IPS-15b (cell line): ENCODE results near the gene EDRF1.

Experiments
- H3K27me3 ChIP-seq: one replicate; pipeline ENCODE4 v1.6.1; 2013; ENCODE audit warnings: low read length; ENCODE audit not compliant: control insufficient read depth, insufficient read depth
- H3K36me3 ChIP-seq: one replicate; pipeline ENCODE4 v1.6.1; 2013; ENCODE audit warnings: low read length; ENCODE audit not compliant: control insufficient read depth, insufficient read depth
- H3K4me1 ChIP-seq: one replicate; pipeline ENCODE4 v1.6.1; 2013; ENCODE audit warnings: mild to moderate bottlenecking, low read length; ENCODE audit not compliant: control insufficient read depth, insufficient read depth
- H3K4me3 ChIP-seq: one replicate; pipeline ENCODE4 v1.5.1; 2013; ENCODE audit warnings: low read depth, low read length
- H3K9ac ChIP-seq: one replicate; pipeline ENCODE4 v1.6.1; 2013; ENCODE audit warnings: low read depth, mild to moderate bottlenecking, low read length
- H3K9me3 ChIP-seq: one replicate; pipeline ENCODE4 v1.6.1; 2013; ENCODE audit warnings: mild to moderate bottlenecking, low read length; ENCODE audit not compliant: control insufficient read depth, insufficient read depth

The EDRF1 gene

DNA sequence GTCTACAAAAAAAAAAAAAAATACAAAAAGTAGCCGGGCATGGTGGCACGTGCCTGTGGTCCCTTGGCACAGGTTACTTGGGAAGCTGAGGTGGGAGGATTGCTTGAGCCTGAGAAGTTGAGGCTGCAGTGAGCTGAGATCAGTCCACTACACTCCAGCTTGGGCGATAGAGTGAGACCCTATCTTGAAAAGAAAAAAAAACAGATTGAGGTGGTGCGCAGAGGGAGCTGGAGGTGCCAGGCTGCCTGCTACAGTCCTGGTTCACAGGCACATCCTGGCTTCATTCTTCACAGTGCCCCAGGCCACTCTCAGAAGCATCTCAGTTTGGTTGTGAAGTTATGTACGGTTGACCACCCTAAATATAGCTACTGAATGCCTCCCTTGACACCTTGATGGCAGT lies 51.3 kb downstream of the EDRF1 start:
- no peaks in the 10 kb centered on the region for H3K9me3 ChIP-seq
- H3K9ac ChIP-seq: no peak overlapping the region
- H3K4me1 ChIP-seq: no peaks in the 10 kb centered on the region
- no peaks in the 10 kb centered on the region for H3K36me3 ChIP-seq
- no peaks in the 10 kb centered on the region for H3K27me3 ChIP-seq
- H3K4me3 ChIP-seq: no peak overlapping the region

- no peak overlapping the region for H3K9ac ChIP-seq
- H3K27me3 ChIP-seq: no peaks in the 10 kb centered on the region
- no peaks in the 10 kb centered on the region for H3K4me1 ChIP-seq
- no peaks in the 10 kb centered on the region for H3K36me3 ChIP-seq
- H3K4me3 ChIP-seq: no peak overlapping the region
- H3K9me3 ChIP-seq: no peaks in the 10 kb centered on the region
Measured at GRCh38 chr10:125772112-125772863, 52.8 kb downstream of the EDRF1 start.

GRCh38 chr10:125772864-125773180 lies 53.3 kb downstream of the EDRF1 start:
- H3K4me3 ChIP-seq: no peak overlapping the region
- no peaks in the 10 kb centered on the region for H3K4me1 ChIP-seq
- no peaks in the 10 kb centered on the region for H3K27me3 ChIP-seq
- no peaks in the 10 kb centered on the region for H3K36me3 ChIP-seq
- H3K9me3 ChIP-seq: no peaks in the 10 kb centered on the region
- H3K9ac ChIP-seq: no peak overlapping the region

DNA sequence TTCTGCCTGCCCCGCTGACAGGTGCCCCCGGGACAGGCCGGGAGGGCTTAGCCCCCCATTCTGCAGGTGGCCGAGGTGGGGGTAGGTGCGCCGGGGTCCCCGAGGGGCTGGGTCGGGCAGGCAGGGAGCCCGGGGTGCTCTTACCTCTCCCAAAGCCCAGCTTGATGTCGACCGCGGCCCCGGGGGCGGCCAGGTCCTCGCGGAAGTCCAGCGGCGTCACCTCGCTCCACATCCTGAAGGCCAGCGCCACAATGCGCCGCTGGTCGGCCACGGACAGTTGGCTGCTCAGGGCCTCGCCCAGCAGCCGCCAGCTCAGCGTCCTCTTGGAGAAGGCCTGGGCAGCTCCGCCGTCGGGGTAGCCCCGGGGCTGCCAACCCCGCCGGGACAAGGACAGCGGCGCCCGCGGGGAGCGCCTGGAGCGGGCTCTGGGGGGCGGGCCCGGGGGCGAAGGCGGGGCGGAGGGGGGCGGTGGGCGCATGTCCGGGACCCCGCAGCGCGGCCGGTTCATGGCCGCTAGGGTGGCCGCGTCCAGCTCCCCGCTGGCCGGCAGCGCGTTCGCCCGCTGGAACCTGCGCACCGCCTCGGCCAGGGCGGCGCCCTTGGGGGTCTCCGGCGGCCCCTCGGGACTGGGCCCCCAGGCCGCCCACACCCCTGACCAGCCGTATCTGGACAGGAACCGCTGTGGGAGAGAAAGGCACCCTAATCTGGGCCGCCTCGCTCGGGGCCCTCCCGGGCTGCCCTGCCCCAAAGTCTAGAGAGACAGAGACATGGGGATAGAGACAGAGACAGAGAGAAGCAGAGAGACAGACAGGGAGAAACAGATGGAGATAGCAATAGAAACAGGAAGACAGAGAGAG lies 54.4 kb downstream of the EDRF1 start:
- Histone ChIP-seq H3K9ac (no peak overlapping the region), H3K4me1 (no peaks in the 10 kb centered on the region), H3K27me3 (no peaks in the 10 kb centered on the region), H3K4me3 (no peak overlapping the region), H3K36me3 (no peaks in the 10 kb centered on the region), H3K9me3 (no peaks in the 10 kb centered on the region)

GRCh38 chr10:125774581-125775191 lies 55.2 kb downstream of the EDRF1 start:
- H3K4me3 ChIP-seq: no peak overlapping the region

GRCh38 chr10:125775491-125776106 lies 56.1 kb downstream of the EDRF1 start, which contains the start of gene MMP21:
MMP21 (minus strand) TSS chr10:125775821; CDS start chr10:125775821, 0 bp downstream.
- Histone ChIP-seq H3K27me3 (no peaks in the 10 kb centered on the region), H3K9ac (no peak within 1 kb of the TSS), H3K36me3 (no peaks in the 10 kb centered on the region), H3K4me3 (no peak within 1 kb of the TSS), H3K9me3 (no peaks in the 10 kb centered on the region), H3K4me1 (no peaks in the 10 kb centered on the region)

More at GRCh38 chr10:125774581-125775191, 55.2 kb downstream of the EDRF1 start:
- Histone ChIP-seq H3K27me3 (no peaks in the 10 kb centered on the region), H3K9ac (no peak overlapping the region), H3K36me3 (no peaks in the 10 kb centered on the region), H3K4me1 (no peaks in the 10 kb centered on the region), H3K9me3 (no peaks in the 10 kb centered on the region)

DNA sequence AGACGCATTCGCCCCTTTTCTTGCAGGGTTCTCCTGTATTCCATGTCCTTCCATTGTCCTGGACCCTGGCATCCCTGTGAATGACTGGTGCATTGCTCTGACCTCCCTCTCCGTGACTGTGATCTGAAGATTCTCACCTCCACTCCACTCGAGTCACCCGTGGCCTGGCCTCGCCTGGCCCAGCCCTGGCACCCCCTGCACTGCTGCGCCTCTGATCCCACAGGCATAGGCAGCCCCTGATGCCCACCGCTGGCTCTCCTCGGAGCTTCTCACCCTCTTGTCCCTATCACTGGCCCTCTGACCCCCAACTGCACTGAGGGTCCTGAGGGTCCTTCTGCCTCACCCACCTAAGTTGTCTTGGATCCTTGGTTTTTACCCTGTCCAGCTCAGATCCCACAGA lies 58.3 kb downstream of the EDRF1 start:
- Histone ChIP-seq H3K9me3 (no peaks in the 10 kb centered on the region), H3K9ac (no peak overlapping the region), H3K27me3 (no peaks in the 10 kb centered on the region), H3K36me3 (no peaks in the 10 kb centered on the region), H3K4me1 (no peaks in the 10 kb centered on the region), H3K4me3 (no peak overlapping the region)

DNA sequence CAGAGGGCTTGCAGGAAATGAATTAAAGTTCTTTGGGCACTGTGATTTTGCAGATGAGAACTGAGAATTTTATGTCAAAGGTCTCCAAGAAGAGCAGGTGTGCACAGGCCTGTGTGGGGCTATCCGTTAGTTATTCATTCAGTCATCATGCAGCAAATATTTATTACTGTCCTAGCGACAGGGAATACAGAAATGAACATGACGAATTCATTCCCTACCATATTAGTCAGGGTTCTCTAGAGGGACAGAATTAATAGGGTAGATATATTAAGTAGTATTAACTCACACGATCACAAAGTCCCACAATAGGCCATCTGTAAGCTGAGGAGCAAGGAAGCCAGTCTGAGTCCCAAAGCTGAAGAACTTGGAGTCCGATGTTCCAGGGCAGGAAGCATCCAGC lies 59.0 kb downstream of the EDRF1 start:
- Histone ChIP-seq H3K36me3 (no peaks in the 10 kb centered on the region), H3K4me3 (no peak overlapping the region), H3K4me1 (no peaks in the 10 kb centered on the region), H3K9me3 (no peaks in the 10 kb centered on the region), H3K27me3 (no peaks in the 10 kb centered on the region), H3K9ac (no peak overlapping the region)

DNA sequence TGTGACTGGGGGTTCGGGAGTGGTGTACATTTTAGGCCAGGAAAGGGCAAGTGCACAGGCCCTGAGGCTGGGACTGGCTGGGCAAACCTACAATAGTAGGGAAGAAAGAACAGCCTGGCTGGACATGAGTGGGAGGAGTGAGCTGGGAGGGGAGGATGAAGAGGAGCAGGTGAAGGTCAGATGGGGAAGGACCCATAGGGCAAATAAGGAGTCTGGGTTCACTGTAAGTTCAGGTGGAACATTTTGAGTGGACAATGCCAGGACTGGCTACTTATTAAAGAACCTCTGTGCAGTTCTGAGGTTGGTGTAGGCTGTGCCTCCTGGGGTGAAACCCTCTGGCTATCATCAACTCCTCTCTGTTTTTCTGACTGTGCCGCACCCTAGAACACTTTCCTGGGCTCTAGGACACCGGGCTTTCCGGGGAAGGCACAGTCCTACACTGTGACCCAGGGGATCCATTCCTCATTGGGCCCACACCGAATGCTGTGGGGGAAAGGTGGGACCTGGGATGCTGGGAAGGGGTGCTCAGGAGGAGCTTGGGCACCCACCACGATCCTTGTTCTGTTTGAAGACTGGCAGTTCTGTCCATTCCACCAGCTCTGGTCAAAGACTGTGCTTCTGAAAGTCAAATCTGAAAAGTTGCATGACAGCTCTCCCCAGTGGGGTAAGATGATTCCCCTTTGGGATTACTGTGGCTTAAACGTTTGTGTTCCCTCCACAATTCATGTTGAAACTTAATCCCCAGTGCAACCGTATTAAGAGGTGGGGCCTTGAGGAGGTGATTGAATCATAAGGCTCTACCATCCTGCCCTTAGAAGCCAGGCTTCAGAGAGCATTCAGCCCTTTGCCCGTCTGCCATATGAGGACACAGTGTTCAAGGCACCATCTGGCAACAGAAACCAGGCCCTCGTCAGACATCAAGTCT lies 60.2 kb downstream of the EDRF1 start:
- no peak overlapping the region for H3K4me3 ChIP-seq
- H3K4me1 ChIP-seq: no peaks in the 10 kb centered on the region
- H3K27me3 ChIP-seq: no peaks in the 10 kb centered on the region
- no peaks in the 10 kb centered on the region for H3K9me3 ChIP-seq
- H3K9ac ChIP-seq: no peak overlapping the region
- no peaks in the 10 kb centered on the region for H3K36me3 ChIP-seq

- Histone ChIP-seq H3K9me3 (no peaks in the 10 kb centered on the region), H3K9ac (no peak overlapping the region), H3K4me1 (no peaks in the 10 kb centered on the region), H3K36me3 (no peaks in the 10 kb centered on the region), H3K27me3 (no peaks in the 10 kb centered on the region), H3K4me3 (no peak overlapping the region)
Measured at GRCh38 chr10:125781374-125781773, 61.9 kb downstream of the EDRF1 start.

- H3K4me1 ChIP-seq: no peaks in the 10 kb centered on the region
- H3K9me3 ChIP-seq: no peaks in the 10 kb centered on the region
- H3K27me3 ChIP-seq: no peaks in the 10 kb centered on the region
- H3K9ac ChIP-seq: no peak overlapping the region
- H3K36me3 ChIP-seq: no peaks in the 10 kb centered on the region
- H3K4me3 ChIP-seq: no peak overlapping the region
Measured at GRCh38 chr10:125782054-125782453, 62.5 kb downstream of the EDRF1 start.
